ENCODE measurements around the gene NKX2-2.

DNA sequence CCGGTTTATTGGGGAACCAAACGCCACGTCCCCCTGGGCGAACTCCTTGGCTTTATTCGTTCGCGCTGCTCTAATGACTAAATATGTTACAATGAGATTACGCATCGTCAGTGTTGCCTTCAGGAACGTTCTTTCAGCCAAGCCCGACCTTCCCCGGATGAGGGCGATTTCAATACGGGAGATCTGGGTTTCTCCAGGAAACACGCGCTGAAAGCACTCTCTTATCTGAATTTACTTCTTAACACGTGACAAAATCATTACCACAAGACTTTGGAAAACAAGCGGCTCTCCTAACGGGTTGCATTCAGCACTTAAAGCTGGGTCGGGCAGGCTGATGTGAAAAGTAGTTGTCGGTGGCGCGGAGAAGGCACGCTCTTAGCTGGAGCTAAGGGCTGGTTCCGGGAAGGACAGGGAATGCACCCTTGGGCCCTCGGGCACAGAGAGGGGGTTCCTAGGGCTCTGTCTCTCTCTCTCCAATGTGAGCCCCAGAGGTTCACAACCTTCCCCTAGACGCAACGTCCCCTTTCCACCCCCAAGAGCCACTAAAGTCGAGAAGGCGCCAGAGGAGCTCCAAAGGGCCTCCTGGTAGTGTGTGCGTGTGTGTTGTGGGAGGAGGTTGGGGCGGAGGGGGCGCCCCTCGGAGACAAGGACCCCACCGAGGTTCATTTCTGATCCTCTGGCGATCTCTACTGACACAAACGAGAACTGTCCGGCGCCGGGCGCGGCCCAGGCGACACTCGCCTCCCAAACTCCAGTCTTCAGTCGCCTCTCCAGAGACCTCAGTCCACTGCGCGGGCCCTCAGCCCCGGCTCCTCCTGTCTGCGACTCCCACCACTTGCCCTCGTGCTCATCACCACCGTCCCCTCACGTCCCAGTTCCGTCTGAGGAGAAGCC lies 7.1 kb upstream of the NKX2-2 start:
- TF ChIP-seq, protein P1, sequence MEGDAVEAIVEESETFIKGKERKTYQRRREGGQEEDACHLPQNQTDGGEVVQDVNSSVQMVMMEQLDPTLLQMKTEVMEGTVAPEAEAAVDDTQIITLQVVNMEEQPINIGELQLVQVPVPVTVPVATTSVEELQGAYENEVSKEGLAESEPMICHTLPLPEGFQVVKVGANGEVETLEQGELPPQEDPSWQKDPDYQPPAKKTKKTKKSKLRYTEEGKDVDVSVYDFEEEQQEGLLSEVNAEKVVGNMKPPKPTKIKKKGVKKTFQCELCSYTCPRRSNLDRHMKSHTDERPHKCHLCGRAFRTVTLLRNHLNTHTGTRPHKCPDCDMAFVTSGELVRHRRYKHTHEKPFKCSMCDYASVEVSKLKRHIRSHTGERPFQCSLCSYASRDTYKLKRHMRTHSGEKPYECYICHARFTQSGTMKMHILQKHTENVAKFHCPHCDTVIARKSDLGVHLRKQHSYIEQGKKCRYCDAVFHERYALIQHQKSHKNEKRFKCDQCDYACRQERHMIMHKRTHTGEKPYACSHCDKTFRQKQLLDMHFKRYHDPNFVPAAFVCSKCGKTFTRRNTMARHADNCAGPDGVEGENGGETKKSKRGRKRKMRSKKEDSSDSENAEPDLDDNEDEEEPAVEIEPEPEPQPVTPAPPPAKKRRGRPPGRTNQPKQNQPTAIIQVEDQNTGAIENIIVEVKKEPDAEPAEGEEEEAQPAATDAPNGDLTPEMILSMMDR (IDR thresholded peaks at IDR 0.05) = no peak
- TF ChIP-seq POLR2A (IDR thresholded peaks at IDR 0.05) = no peak

All from lower leg skin (tissue), 3 donors.